Naive thymus-derived CD8-positive, alpha-beta T cell (primary cell): ENCODE data around the gene DAB2IP. TPM values are rescaled to one million over a fixed set of nuclear protein-coding genes. Genes with fewer than 3 reads are reported as not detected.

Experiments used
- ATAC-seq, 2 donors: fragments of 150-1000 bp; cut with Tn5 transposase in 1 of 2; sonication (Bioruptor Pico), chemical (Tn5 transposase) in 1 of 2; 1 replicate in 1 of 2; 2 replicates in 1 of 2; pipeline ENCODE4 v1.10.0; 2021; ENCODE audit warnings: mild to moderate bottlenecking in 2 of 2, moderate library complexity in 2 of 2
- POLR2A ChIA-PET: fragments of 350-600 bp; sonication (Branson Sonifier 250); formaldehyde crosslinking; loops from one replicate; lab custom pipeline; 2021; ENCODE audit warnings: antibody characterized with exemption; lab: Charles Lee
- DNase-seq, 10 donors: peaks; one replicate each; pipeline versions ENCODE4 v3.0.0 to v3.0.0-alpha.2; 2020 to 2022
- H3K27ac Mint-ChIP-seq, 10 donors: one replicate each; pipeline ENCODE4 v1.8.0; 2020 to 2022; ENCODE audit warnings: mild to moderate bottlenecking in 10 of 10, mixed read lengths in 10 of 10, moderate library complexity in 4 of 10, inconsistent platforms in 1 of 10
- H3K27me3 Mint-ChIP-seq, 5 donors: one replicate each; pipeline ENCODE4 v1.8.0; 2021 to 2022; ENCODE audit warnings: mixed read lengths in 5 of 5
- H3K36me3 Mint-ChIP-seq, 3 donors: one replicate each; pipeline ENCODE4 v1.8.0; 2020 to 2022; ENCODE audit warnings: mixed read lengths in 3 of 3, mild to moderate bottlenecking in 2 of 3, inconsistent platforms in 1 of 3
- H3K4me1 Mint-ChIP-seq, 4 donors: one replicate each; pipeline ENCODE4 v1.8.0; 2021 to 2022; ENCODE audit warnings: mixed read lengths in 4 of 4
- H3K4me3 Mint-ChIP-seq, 10 donors: one replicate each; pipeline ENCODE4 v1.8.0; 2020 to 2022; ENCODE audit warnings: mild to moderate bottlenecking in 10 of 10, mixed read lengths in 10 of 10, moderate library complexity in 6 of 10, inconsistent platforms in 1 of 10
- H3K9me3 Mint-ChIP-seq, 9 donors: one replicate each; pipeline ENCODE4 v1.8.0; 2020 to 2022; ENCODE audit warnings: mixed read lengths in 9 of 9, mild to moderate bottlenecking in 3 of 9, inconsistent platforms in 1 of 9, moderate library complexity in 1 of 9
- polyA plus RNA-seq, 3 donors: library from polyadenylated mRNA; unstranded; fragments of 300-500 nt; fragmentation: Illumina TruSeq; gene quantifications; one replicate each; pipeline ENCODE4 v1.2.3, GENCODE V29; 2021
- total RNA-seq, 8 experiments: library from RNA in 2 of 8; stranded (reverse) in 2 of 8; gene quantifications; one replicate each; pipeline ENCODE4 v1.2.3 and lab custom pipeline; 2021 to 2026

DAB2IP gene
- total and polyA plus RNA-seq, 5 experiments from 2014 or later = not detected

DNA sequence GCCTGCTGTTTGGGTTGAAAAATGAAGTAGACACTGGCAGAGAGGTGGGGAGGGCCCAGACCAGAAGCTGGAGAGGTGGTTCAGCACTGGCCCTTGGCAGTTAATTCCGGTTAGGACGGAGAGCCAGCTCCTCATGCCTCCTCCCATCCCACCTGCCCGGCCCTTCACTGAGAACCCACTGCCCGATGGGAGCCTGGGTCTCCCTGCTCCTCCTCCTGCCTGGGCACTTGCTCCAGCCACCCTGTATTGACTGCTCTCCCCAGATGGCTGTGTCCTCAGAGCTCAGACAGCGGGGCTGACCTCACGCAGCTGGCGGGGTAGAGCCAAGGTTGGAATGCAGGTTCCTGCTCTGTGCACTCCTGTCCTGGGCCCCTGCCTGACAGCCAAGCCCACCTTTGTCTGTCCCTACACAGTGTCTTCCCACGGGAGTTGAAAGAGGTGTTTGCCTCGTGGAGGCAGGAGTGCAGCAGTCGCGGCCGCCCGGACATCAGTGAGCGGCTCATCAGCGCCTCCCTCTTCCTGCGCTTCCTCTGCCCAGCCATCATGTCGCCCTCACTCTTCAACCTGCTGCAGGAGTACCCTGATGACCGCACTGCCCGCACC lies 114.7 kb downstream of the DAB2IP start:
- H3K9me3 Mint-ChIP-seq = no peaks in the 10 kb centered on the region
- H3K4me1 Mint-ChIP-seq = no peaks in the 10 kb centered on the region
- no peak overlapping the region for H3K4me3 Mint-ChIP-seq
- DNase-seq (no peak), ATAC-seq (no peak)
- POLR2A ChIA-PET = no interaction called here
- no peak overlapping the region for H3K27ac Mint-ChIP-seq
- no peaks in the 10 kb centered on the region for H3K36me3 Mint-ChIP-seq
- no peaks in the 10 kb centered on the region for H3K27me3 Mint-ChIP-seq

DNA sequence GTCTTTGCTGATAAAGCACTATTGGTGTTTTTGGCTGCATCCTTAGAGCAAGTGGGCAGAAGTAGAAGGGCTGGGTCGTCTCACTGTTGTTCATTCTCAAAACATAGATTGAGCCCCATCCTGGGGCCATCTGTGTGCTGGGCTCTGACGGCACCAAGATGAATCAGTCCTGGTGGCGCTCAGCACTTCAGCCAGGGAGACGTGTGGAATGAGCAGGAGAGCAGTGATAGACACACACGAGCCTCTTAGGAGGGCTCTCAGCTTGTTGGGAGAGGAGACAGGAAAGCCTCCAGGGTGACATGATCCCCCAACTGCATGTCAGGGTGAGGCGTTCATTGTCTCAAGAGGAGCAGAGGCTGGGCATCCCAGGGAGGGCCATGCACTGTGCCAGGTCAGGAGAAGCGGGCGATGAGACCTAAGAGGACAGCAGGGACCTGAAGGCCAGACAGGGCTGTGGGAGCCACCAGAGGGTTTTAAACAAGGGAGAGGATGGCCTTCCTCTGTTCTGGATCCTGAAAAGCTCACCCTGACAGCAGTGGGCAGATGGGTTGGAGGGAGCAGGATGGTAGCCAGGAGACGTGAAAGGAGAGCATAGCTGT lies 115.8 kb downstream of the DAB2IP start:
- ATAC-seq (no peak), DNase-seq (no peak)
- no peak overlapping the region for H3K4me3 Mint-ChIP-seq
- H3K27me3 Mint-ChIP-seq = no peaks in the 10 kb centered on the region
- H3K27ac Mint-ChIP-seq = no peak overlapping the region
- no peaks in the 10 kb centered on the region for H3K4me1 Mint-ChIP-seq
- no peaks in the 10 kb centered on the region for H3K9me3 Mint-ChIP-seq
- H3K36me3 Mint-ChIP-seq = no peaks in the 10 kb centered on the region
- POLR2A ChIA-PET = no interaction called here

DNA sequence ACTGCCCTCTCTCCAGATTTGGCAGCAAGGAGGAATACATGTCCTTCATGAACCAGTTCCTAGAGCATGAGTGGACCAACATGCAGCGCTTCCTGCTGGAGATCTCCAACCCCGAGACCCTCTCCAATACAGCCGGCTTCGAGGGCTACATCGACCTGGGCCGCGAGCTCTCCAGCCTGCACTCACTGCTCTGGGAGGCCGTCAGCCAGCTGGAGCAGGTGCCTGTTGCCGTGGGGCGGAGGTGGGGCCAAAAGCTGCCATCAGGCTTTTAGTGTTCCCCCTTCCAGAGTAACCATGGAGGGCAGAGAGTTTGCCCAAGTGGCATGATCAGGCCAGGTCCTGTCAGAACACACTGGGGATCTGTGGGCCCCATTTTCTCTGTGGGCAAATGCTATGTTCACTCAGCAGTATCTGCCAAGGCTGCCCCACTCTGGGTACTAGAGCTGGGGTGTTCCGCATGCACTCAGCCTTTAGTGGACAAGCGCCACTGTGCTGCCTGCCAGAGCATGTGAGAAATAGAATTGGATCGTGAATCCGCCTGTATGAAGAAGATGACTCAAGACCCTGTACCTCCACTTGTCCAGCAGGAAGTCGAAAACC lies 117.1 kb downstream of the DAB2IP start:
- Mint-ChIP-seq H3K9me3 (no peaks in the 10 kb centered on the region), H3K4me3 (no peak overlapping the region), H3K4me1 (no peaks in the 10 kb centered on the region), H3K27me3 (no peaks in the 10 kb centered on the region), H3K27ac (no peak overlapping the region), H3K36me3 (no peaks in the 10 kb centered on the region)
- ATAC-seq = no peak
- POLR2A ChIA-PET = no interaction called here
- peak in 1 of 10 donors; percentile 38 for DNase-seq

DNA sequence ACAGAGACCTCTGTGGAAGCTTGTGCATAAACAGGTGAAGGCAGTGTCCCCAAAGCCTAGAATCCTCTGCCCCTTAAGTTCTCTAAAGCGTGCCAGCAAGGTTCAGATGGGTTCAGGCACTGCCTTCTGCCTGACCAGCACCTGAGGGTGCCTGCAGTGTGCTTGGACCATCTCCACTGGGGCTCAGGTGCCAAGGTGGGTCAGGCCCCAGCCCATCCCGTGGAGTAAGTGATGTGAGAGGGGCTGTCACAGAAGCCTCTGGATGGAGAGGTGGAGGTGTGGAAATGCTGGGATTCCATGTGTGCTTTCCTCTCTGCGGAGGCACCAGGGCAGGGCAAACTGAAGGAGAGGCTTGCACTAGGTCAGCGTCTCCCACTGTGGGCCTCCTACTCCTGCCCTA lies 118.5 kb downstream of the DAB2IP start:
- ATAC-seq (no peak), DNase-seq (peak in 1 of 10 donors; percentile 26)
- no peak overlapping the region for H3K4me3 Mint-ChIP-seq
- POLR2A ChIA-PET = no interaction called here
- no peaks in the 10 kb centered on the region for H3K36me3 Mint-ChIP-seq
- no peaks in the 10 kb centered on the region for H3K4me1 Mint-ChIP-seq
- H3K27me3 Mint-ChIP-seq = no peaks in the 10 kb centered on the region
- no peak overlapping the region for H3K27ac Mint-ChIP-seq
- H3K9me3 Mint-ChIP-seq = no peaks in the 10 kb centered on the region

GRCh38 chr9:121770415-121771273 lies 119.2 kb downstream of the DAB2IP start:
- H3K36me3 Mint-ChIP-seq = no peaks in the 10 kb centered on the region
- POLR2A ChIA-PET = no interaction called here
- no peaks in the 10 kb centered on the region for H3K9me3 Mint-ChIP-seq
- ATAC-seq = no peak
- no peak overlapping the region for H3K27ac Mint-ChIP-seq
- DNase-seq = peak in 1 of 10 donors; percentile 45
- no peak overlapping the region for H3K4me3 Mint-ChIP-seq
- H3K27me3 Mint-ChIP-seq = peaks cover 0 to 4% (median 0%) of the 10 kb centered on the region in 5 donors
- peaks cover 0 to 1% (median 0%) of the 10 kb centered on the region in 4 donors for H3K4me1 Mint-ChIP-seq

GRCh38 chr9:121771418-121771817 lies 120.0 kb downstream of the DAB2IP start:
- peak in 1 of 10 donors; percentile 21 for DNase-seq
- no peak for ATAC-seq
- Mint-ChIP-seq H3K36me3 (no peaks in the 10 kb centered on the region), H3K27ac (no peak overlapping the region), H3K4me3 (no peak overlapping the region), H3K9me3 (no peaks in the 10 kb centered on the region), H3K27me3 (peaks cover 0 to 4% (median 0%) of the 10 kb centered on the region in 5 donors), H3K4me1 (peaks cover 0 to 1% (median 0%) of the 10 kb centered on the region in 4 donors)
- POLR2A ChIA-PET = no interaction called here

GRCh38 chr9:121771851-121772599 lies 120.6 kb downstream of the DAB2IP start:
- POLR2A ChIA-PET = no interaction called here
- H3K4me1 Mint-ChIP-seq = peaks cover 0 to 1% (median 0%) of the 10 kb centered on the region in 4 donors
- no peaks in the 10 kb centered on the region for H3K36me3 Mint-ChIP-seq
- H3K9me3 Mint-ChIP-seq = no peaks in the 10 kb centered on the region
- H3K27ac Mint-ChIP-seq = no peak overlapping the region
- peaks cover 0 to 4% (median 0%) of the 10 kb centered on the region in 5 donors for H3K27me3 Mint-ChIP-seq
- ATAC-seq = no peak
- DNase-seq = peak in 1 of 10 donors; percentile 26
- no peak overlapping the region for H3K4me3 Mint-ChIP-seq

DNA sequence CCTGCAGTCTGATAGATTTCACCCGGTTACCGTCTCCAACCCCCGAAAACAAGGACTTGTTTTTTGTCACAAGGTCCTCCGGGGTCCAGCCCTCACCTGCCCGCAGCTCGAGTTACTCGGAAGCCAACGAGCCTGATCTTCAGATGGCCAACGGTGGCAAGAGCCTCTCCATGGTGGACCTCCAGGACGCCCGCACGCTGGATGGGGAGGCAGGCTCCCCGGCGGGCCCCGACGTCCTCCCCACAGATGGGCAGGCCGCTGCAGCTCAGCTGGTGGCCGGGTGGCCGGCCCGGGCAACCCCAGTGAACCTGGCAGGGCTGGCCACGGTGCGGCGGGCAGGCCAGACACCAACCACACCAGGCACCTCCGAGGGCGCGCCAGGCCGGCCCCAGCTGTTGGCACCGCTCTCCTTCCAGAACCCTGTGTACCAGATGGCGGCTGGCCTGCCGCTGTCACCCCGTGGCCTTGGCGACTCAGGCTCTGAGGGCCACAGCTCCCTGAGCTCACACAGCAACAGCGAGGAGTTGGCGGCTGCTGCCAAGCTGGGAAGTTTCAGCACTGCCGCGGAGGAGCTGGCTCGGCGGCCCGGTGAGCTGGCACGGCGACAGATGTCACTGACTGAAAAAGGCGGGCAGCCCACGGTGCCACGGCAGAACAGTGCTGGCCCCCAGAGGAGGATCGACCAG lies 121.3 kb downstream of the DAB2IP start:
- Mint-ChIP-seq H3K27ac (no peak overlapping the region), H3K4me1 (peaks cover 0 to 1% (median 0%) of the 10 kb centered on the region in 4 donors), H3K9me3 (peaks cover 0 to under 1% (median 0%) of the 10 kb centered on the region in 9 donors), H3K27me3 (peaks cover 0 to 4% (median 0%) of the 10 kb centered on the region in 5 donors), H3K36me3 (no peaks in the 10 kb centered on the region), H3K4me3 (no peak overlapping the region)
- DNase-seq (no peak), ATAC-seq (no peak)
- POLR2A ChIA-PET = no interaction called here

- DNase-seq (peak in 1 of 10 donors; percentile 50), ATAC-seq (no peak)
- Mint-ChIP-seq H3K4me3 (no peak overlapping the region), H3K4me1 (peaks cover 0 to 1% (median 0%) of the 10 kb centered on the region in 4 donors), H3K27me3 (peaks cover 0 to 4% (median 0%) of the 10 kb centered on the region in 5 donors), H3K36me3 (no peaks in the 10 kb centered on the region), H3K9me3 (peaks cover 0 to 7% (median under 1%) of the 10 kb centered on the region in 9 donors), H3K27ac (no peak overlapping the region)
- POLR2A ChIA-PET = no interaction called here
Measured at GRCh38 chr9:121773286-121773953, 122.0 kb downstream of the DAB2IP start.

DNA sequence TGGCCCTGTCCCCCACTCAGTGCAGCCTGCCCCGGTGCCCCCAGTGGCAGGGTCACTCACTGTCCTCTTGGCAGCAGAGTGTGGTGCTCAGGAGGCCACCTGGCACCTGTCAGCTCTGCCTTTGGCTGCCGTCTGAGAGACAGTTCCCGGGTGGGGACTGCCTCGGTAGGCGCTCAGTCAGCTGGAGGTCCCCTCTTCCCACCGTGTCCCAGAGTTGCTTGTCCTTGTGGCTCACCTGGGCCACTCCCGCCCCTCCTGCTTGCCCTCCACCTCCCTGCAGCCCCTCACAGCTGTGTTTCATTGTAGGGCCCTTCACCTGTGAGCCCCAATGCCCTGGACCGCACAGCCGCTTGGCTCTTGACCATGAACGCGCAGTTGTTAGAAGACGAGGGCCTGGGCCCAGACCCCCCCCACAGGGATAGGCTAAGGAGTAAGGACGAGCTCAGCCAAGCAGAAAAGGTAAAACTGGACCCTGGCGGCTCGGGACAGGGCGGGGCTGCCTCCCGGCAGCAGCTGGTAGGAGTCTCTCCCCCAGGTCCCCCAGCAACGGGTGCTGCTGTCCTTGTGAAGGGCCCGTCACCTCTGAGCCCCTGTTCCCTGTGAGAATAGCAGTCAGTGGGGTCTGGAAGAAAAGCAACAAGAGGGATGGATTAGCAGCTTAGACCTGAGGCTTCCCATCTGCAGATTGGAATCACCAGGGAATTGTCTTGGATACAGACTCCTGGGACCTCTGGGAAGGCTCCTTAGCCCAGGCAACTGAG lies 122.7 kb downstream of the DAB2IP start:
- Mint-ChIP-seq H3K9me3 (peaks cover 0 to 13% (median 3%) of the 10 kb centered on the region in 9 donors), H3K4me3 (no peak overlapping the region), H3K4me1 (peaks cover 0 to 1% (median 0%) of the 10 kb centered on the region in 4 donors), H3K27ac (no peak overlapping the region), H3K27me3 (peaks cover 0 to 4% (median 0%) of the 10 kb centered on the region in 5 donors), H3K36me3 (no peaks in the 10 kb centered on the region)
- POLR2A ChIA-PET = no interaction called here
- ATAC-seq = no peak
- peak in 1 of 10 donors; percentile 57 for DNase-seq
